GM12878 (cell line): Measurements from ENCODE around the gene SON.
"Not testable (repeated sequence)": the region's sequence is repeated elsewhere in the genome, so short reads cannot be mapped to it uniquely, and the experiment has no call there.

Experiments
- CBX5 ChIP-seq: sonication (generic); IDR thresholded peaks from 2 replicates; pipeline ENCODE4 v1.6.1; 2016; ENCODE audit warnings: low read depth, moderate library complexity, mild to moderate bottlenecking, inconsistent platforms
- CEBPB ChIP-seq, 2 experiments: fragments of 150-350 bp in 1 of 2; IDR thresholded peaks; 2 replicates each; pipeline ENCODE4 v1.6.1; 2012 to 2014; ENCODE audit warnings: low read depth in 2 of 2, low read length in 2 of 2, borderline replicate concordance in 1 of 2, inconsistent platforms in 1 of 2
- CREB1 ChIP-seq: IDR thresholded peaks from 2 replicates; pipeline ENCODE4 v1.6.1; 2012; ENCODE audit warnings: low read depth, mild to moderate bottlenecking, inconsistent platforms
- CTCF ChIP-seq, 3 experiments: IDR thresholded peaks in 2 of 3; conservative IDR thresholded peaks in 1 of 3; 2 replicates each; pipeline ENCODE4 v1.5.1; 2011; ENCODE audit warnings: low read depth in 3 of 3, low read length in 3 of 3, mild to moderate bottlenecking in 3 of 3, control low read depth in 2 of 3, moderate library complexity in 2 of 3, inconsistent platforms in 1 of 3, mixed read lengths in 1 of 3; ENCODE audit not compliant: control insufficient read depth in 2 of 3, insufficient read depth in 1 of 3; ENCODE audit errors: extremely low read depth in 1 of 3
- CUX1 ChIP-seq: IDR thresholded peaks from 2 replicates; pipeline ENCODE4 v1.6.1; 2012; ENCODE audit warnings: improper control_type of control experiment, low read depth, low read length; ENCODE audit not compliant: insufficient replicate concordance
- EZH2 ChIP-seq: IDR thresholded peaks from 2 replicates; pipeline ENCODE4 v1.6.1; 2012; ENCODE audit warnings: low read depth, mild to moderate bottlenecking, control low read depth, inconsistent platforms, low read length, borderline replicate concordance; ENCODE audit not compliant: control insufficient read depth
- IRF3 ChIP-seq: fragments of 450-650 bp; IDR thresholded peaks from 2 replicates; pipeline ENCODE4 v1.6.1; 2014; ENCODE audit warnings: mild to moderate bottlenecking
- PKNOX1 ChIP-seq: fragments of 450-650 bp; IDR thresholded peaks from 2 replicates; pipeline ENCODE4 v1.6.1; 2016; ENCODE audit warnings: mild to moderate bottlenecking
- POLR2AphosphoS5 ChIP-seq: IDR thresholded peaks from 2 replicates; pipeline ENCODE4 v1.6.1; 2011; ENCODE audit warnings: mild to moderate bottlenecking, low read length, inconsistent platforms
- RAD21 ChIP-seq: IDR thresholded peaks from 2 replicates; pipeline ENCODE4 v1.6.1; 2011; ENCODE audit warnings: mild to moderate bottlenecking, low read depth, low read length, moderate library complexity; ENCODE audit not compliant: insufficient read depth
- RFX5 ChIP-seq: IDR thresholded peaks from 2 replicates; pipeline ENCODE4 v1.6.1; 2011; ENCODE audit warnings: low read depth, low read length, improper control_type of control experiment
- STAT1 ChIP-seq: fragments of 450-650 bp; conservative IDR thresholded peaks from 2 replicates; pipeline ENCODE4 v1.6.1; 2014; ENCODE audit warnings: antibody characterized with exemption, mild to moderate bottlenecking
- YY1 ChIP-seq: IDR thresholded peaks from 2 replicates; pipeline ENCODE4 v1.6.1; 2011; ENCODE audit warnings: low read depth, mild to moderate bottlenecking, low read length

GRCh38 chr21:33617565-33617964 is 74.7 kb downstream of the SON start:
- not testable (repeated sequence) for TF ChIP-seq CUX1; EZH2; PKNOX1; IRF3; CEBPB (IDR thresholded peaks at IDR 0.05; ENCODE audit: borderline replicate concordance in 1 of 2, low read depth in 2 of 2, low read length in 2 of 2); CTCF (IDR thresholded peaks at IDR 0.05 in 2 of 3, conservative IDR thresholded peaks at IDR 0.05 in 1 of 3; ENCODE audit: control insufficient read depth in 2 of 3, extremely low read depth in 1 of 3, insufficient read depth in 1 of 3, low read depth in 3 of 3, low read length in 3 of 3); POLR2AphosphoS5; RFX5; YY1; CREB1; RAD21; STAT1; CBX5
